HCEC 1CT (cell line): ENCODE measurements around the gene PIN1.
"Not testable (repeated sequence)": the region's sequence is repeated elsewhere in the genome, so short reads cannot be mapped to it uniquely, and the experiment has no call there.

Experiments
- DNase-seq: peaks from one replicate; pipeline ENCODE4 v3.0.0-alpha.2; 2017

The PIN1 gene

GRCh38 chr19:9818734-9819595, 16.2 kb upstream of the PIN1 start, which contains the start of gene FBXL12:
Gene FBXL12, minus strand, starts transcription at chr19:9819079. Its CDS starts 266 bp downstream, at chr19:9818813.
- peak; percentile 99 for DNase-seq

- no peak for DNase-seq
These were observed 15.6 kb upstream of the PIN1 start for GRCh38 chr19:9819596-9819909.

GRCh38 chr19:9820034-9820433, 15.1 kb upstream of the PIN1 start:
- DNase-seq = not testable (repeated sequence)

- no peak for DNase-seq
These were observed 11.3 kb upstream of the PIN1 start for GRCh38 chr19:9823816-9824215.

- DNase-seq = peak; percentile 85
These were observed 7.6 kb upstream of the PIN1 start, which contains the start of gene UBL5 for GRCh38 chr19:9827289-9828238. Gene UBL5, plus strand, starts transcription at chr19:9827918. Its CDS starts 420 bp downstream, at chr19:9828338.

- DNase-seq = no peak
These were observed 6.5 kb upstream of the PIN1 start for GRCh38 chr19:9828551-9829063.

- DNase-seq = no peak
These were observed 802 bp upstream of the PIN1 start for GRCh38 chr19:9834307-9834725.

- no peak for DNase-seq
These were observed 410 bp downstream of the PIN1 start for GRCh38 chr19:9835507-9835949.

- peak; percentile 38 for DNase-seq
These were observed 903 bp downstream of the PIN1 start for GRCh38 chr19:9836021-9836420.

GRCh38 chr19:9838324-9838723, 3.2 kb downstream of the PIN1 start:
- DNase-seq = no peak

- DNase-seq = no peak
These were observed 4.3 kb downstream of the PIN1 start for GRCh38 chr19:9839415-9839814.

GRCh38 chr19:9842834-9843625, 7.9 kb downstream of the PIN1 start:
- no peak for DNase-seq

- DNase-seq = not testable (repeated sequence)
These were observed 8.6 kb downstream of the PIN1 start for GRCh38 chr19:9843626-9844273.

GRCh38 chr19:9847087-9847671, 12.1 kb downstream of the PIN1 start:
- peak; percentile 93 for DNase-seq

GRCh38 chr19:9848060-9848459, 12.9 kb downstream of the PIN1 start:
- DNase-seq = no peak

GRCh38 chr19:9848762-9849161, 13.6 kb downstream of the PIN1 start:
- DNase-seq = no peak

GRCh38 chr19:9849791-9850190, 14.7 kb downstream of the PIN1 start:
- no peak for DNase-seq

- DNase-seq = no peak
These were observed 15.3 kb downstream of the PIN1 start for GRCh38 chr19:9850235-9850959.

GRCh38 chr19:9854282-9854846, 19.2 kb downstream of the PIN1 start:
- DNase-seq = no peak

- no peak for DNase-seq
These were observed 21.5 kb downstream of the PIN1 start for GRCh38 chr19:9856609-9857008.
